Activated CD4-positive, alpha-beta memory T cell treated with anti-CD3 and anti-CD28 coated beads, Interleukin-2, amount 10 ng/mL, durations not matched to agents 7 days and 5 days (primary cell): ENCODE results near the gene TMEM209. TPM values are rescaled to one million over a fixed set of nuclear protein-coding genes. Genes with fewer than 3 reads are reported as not detected.
A peak's percentile ranks its signal among the peaks of the same experiment; 100 is the strongest.
"Not testable (repeated sequence)": the region's sequence is repeated elsewhere in the genome, so short reads cannot be mapped to it uniquely, and the experiment has no call there.

Experiments
- CTCF ChIA-PET: fragments of 350-600 bp; sonication (Branson Sonifier 250); formaldehyde crosslinking; loops from one replicate; lab custom pipeline; 2021; ENCODE audit warnings: antibody characterized with exemption, inconsistent platforms; lab: Charles Lee
- POLR2A ChIA-PET: fragments of 350-600 bp; sonication (Branson Sonifier 250); formaldehyde crosslinking; loops from one replicate; lab custom pipeline; 2021; ENCODE audit warnings: antibody characterized with exemption; lab: Charles Lee
- DNase-seq: peaks from one replicate; pipeline ENCODE4 v3.0.0-alpha.2; 2020
- H3K27ac Mint-ChIP-seq: one replicate; pipeline ENCODE4 v1.8.0; 2021; ENCODE audit warnings: mild to moderate bottlenecking, mixed read lengths
- H3K27me3 Mint-ChIP-seq: one replicate; pipeline ENCODE4 v1.8.0; 2021; ENCODE audit warnings: mixed read lengths
- H3K36me3 Mint-ChIP-seq: one replicate; pipeline ENCODE4 v1.8.0; 2021; ENCODE audit warnings: low read depth, mixed read lengths
- H3K4me1 Mint-ChIP-seq: one replicate; pipeline ENCODE4 v1.8.0; 2021; ENCODE audit warnings: mixed read lengths
- H3K4me3 Mint-ChIP-seq: one replicate; pipeline ENCODE4 v1.8.0; 2021; ENCODE audit warnings: mild to moderate bottlenecking, mixed read lengths
- H3K9me3 Mint-ChIP-seq: one replicate; pipeline ENCODE4 v1.8.0; 2021; ENCODE audit warnings: mixed read lengths
- total RNA-seq, 2 experiments: library from RNA; stranded (reverse); gene quantifications; one replicate each; pipeline ENCODE4 v1.2.3, GENCODE V29; 2021

Gene TMEM209
- total RNA-seq, 2 experiments from 2014 or later, result 35.5 to 35.7 TPM

- no peak for DNase-seq
- CTCF ChIA-PET, result interaction anchor here (0.8 kb wide), 1 partner anchor 33 kb away, joined by 3 read pairs; no protein-coding TSS in a partner anchor
- no peak overlapping the region for H3K4me3 Mint-ChIP-seq
Observed at GRCh38 chr7:130210181-130210935, 5.2 kb upstream of the TMEM209 start.

GRCh38 chr7:130208516-130208915 lies 3.3 kb upstream of the TMEM209 start:
- H3K4me1 Mint-ChIP-seq, result peaks cover 25% of the 10 kb centered on the region
- no peak for DNase-seq
- H3K9me3 Mint-ChIP-seq, result no peaks in the 10 kb centered on the region
- H3K36me3 Mint-ChIP-seq, result peaks cover 4% of the 10 kb centered on the region
- ChIA-PET CTCF (interaction anchor here (1.0 kb wide), 1 partner anchor 18 kb away, joined by 3 read pairs; no protein-coding TSS in a partner anchor), POLR2A (no interaction called here)
- no peak overlapping the region for H3K27ac Mint-ChIP-seq
- no peak overlapping the region for H3K4me3 Mint-ChIP-seq
- peaks cover 4% of the 10 kb centered on the region for H3K27me3 Mint-ChIP-seq

More at GRCh38 chr7:130210181-130210935, 5.2 kb upstream of the TMEM209 start:
- Mint-ChIP-seq H3K4me1 (peaks cover 12% of the 10 kb centered on the region), H3K27me3 (peaks cover 7% of the 10 kb centered on the region), H3K27ac (no peak overlapping the region), H3K9me3 (no peaks in the 10 kb centered on the region), H3K36me3 (no peaks in the 10 kb centered on the region)
- POLR2A ChIA-PET, result no interaction called here

DNA sequence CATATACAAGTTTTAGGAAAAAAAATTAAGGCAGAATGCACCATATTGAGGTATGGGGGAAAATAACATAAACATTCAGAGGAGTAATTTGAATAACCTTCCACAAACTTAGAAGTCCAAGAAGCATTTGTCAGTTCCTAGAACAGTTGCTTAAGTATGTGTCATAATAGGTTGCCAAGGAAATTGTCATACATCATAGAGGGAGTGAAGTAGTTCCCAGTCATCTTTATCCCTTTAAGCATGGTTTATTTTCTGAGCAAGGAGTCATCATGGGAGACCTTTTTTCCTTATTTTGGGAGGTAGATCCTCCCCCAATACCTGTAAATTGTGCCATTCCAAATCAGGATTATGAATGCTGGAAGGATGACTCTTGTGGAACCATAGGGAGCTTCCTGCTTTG lies 2.4 kb upstream of the TMEM209 start, which contains the start of gene SSMEM1:
Gene SSMEM1, plus strand, starts transcription at position 219 of the 400 bp plus-strand sequence. Its CDS starts 51 bp downstream, at position 270.
- no peak for DNase-seq
- H3K4me1 Mint-ChIP-seq, result peaks cover 30% of the 10 kb centered on the region
- H3K27ac Mint-ChIP-seq, result no peak within 1 kb of the TSS
- H3K36me3 Mint-ChIP-seq, result peaks cover 10% of the 10 kb centered on the region
- CTCF ChIA-PET, result interaction anchor here (1.0 kb wide), 1 partner anchor 19 kb away, joined by 3 read pairs; no protein-coding TSS in a partner anchor
- H3K27me3 Mint-ChIP-seq, result peaks cover 4% of the 10 kb centered on the region
- POLR2A ChIA-PET, result no interaction called here
- no peaks in the 10 kb centered on the region for H3K9me3 Mint-ChIP-seq
- no peak within 1 kb of the TSS for H3K4me3 Mint-ChIP-seq

DNA sequence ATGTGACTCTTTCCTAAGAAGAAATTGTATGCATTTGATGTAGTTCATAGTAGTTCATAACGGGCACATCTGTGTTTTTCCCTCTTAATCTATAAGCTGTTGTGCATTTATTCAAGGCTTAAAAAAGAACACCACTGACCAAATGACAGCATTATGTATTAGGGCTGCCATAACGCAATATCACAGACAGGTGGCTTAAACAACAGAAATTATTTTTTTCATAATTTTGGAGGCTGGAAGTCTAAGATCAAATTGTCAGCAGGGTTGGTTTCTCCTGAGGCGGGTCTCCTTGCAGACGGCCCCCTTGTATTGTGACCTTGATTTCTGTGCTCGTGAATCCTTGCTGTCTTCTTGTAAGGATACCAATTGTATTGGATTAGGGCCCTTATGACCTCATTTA lies 1.8 kb upstream of the TMEM209 start:
- Mint-ChIP-seq H3K9me3 (no peaks in the 10 kb centered on the region), H3K4me1 (peaks cover 33% of the 10 kb centered on the region), H3K4me3 (no peak overlapping the region), H3K27me3 (peaks cover 3% of the 10 kb centered on the region), H3K27ac (no peak overlapping the region), H3K36me3 (peaks cover 16% of the 10 kb centered on the region)
- ChIA-PET CTCF (interaction anchor here (0.7 kb wide), 1 partner anchor 355 kb away, joined by 5 read pairs; no protein-coding TSS in a partner anchor), POLR2A (interaction anchor here (0.7 kb wide), 1 partner anchor 36 kb away, joined by 3 read pairs; no protein-coding TSS in a partner anchor)
- no peak for DNase-seq

DNA sequence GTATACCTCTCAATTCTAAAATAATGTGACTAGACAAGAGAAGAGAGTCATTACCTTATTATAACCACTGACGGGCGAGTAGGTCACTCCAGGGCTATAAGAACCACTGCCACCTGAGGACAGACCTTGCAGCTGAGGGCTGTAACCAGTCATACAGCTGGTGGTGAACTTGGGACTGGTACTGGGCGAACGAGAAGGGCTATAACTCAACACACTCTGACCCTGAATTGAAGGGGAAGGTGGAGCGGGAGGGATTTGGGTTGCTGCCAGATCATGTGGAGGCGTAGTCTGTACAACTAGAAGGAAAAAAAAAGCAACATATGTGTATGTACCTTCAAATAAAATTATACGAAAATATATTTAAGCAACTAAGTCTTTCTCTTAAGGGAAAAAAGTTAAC lies 3.4 kb downstream of the TMEM209 start:
- CTCF ChIA-PET, result interaction anchor here (0.9 kb wide), 1 partner anchor 11 kb away, joined by 3 read pairs; no protein-coding TSS in a partner anchor
- H3K36me3 Mint-ChIP-seq, result peaks cover 51% of the 10 kb centered on the region

DNA sequence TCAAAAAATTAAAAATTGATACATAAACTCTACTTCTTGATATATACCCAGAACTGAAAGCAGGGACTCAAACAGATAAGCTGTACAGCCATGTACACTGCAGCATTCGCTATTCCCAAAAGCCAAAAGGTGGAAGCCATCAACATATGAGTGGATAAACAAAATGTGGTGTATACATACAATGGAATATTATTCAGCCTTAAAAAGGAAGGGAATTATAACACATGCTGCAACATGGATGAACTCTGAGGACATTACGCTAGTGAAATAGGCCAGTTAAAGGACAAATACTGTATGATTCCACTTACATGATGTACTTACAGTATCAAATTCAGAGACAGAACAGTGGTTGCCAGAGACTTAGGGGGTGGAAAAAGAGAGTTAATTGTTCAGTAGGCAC lies 8.1 kb downstream of the TMEM209 start:
- ChIA-PET POLR2A (no interaction called here), CTCF (no interaction called here)
- Mint-ChIP-seq H3K9me3 (no peaks in the 10 kb centered on the region), H3K27me3 (no peaks in the 10 kb centered on the region), H3K4me3 (no peak overlapping the region), H3K4me1 (peaks cover 16% of the 10 kb centered on the region), H3K36me3 (peaks cover 63% of the 10 kb centered on the region), H3K27ac (no peak overlapping the region)
- no peak for DNase-seq

More for the DNA sequence above, 3.4 kb downstream of the TMEM209 start:
- Mint-ChIP-seq H3K27me3 (no peaks in the 10 kb centered on the region), H3K4me3 (no peak overlapping the region), H3K9me3 (no peaks in the 10 kb centered on the region), H3K4me1 (peaks cover 43% of the 10 kb centered on the region), H3K27ac (no peak overlapping the region)
- DNase-seq, result no peak
- POLR2A ChIA-PET, result no interaction called here

- DNase-seq, result no peak
- Mint-ChIP-seq H3K27ac (no peak overlapping the region), H3K36me3 (peaks cover 63% of the 10 kb centered on the region), H3K4me3 (no peak overlapping the region), H3K27me3 (no peaks in the 10 kb centered on the region), H3K4me1 (peaks cover 12% of the 10 kb centered on the region), H3K9me3 (no peaks in the 10 kb centered on the region)
- POLR2A ChIA-PET, result no interaction called here
- CTCF ChIA-PET, result no interaction called here
Observed at GRCh38 chr7:130196476-130196875, 8.7 kb downstream of the TMEM209 start.

GRCh38 chr7:130195396-130195795 lies 9.8 kb downstream of the TMEM209 start:
- Mint-ChIP-seq H3K27ac (no peak overlapping the region), H3K9me3 (no peaks in the 10 kb centered on the region), H3K4me1 (peaks cover 7% of the 10 kb centered on the region), H3K4me3 (no peak overlapping the region), H3K27me3 (no peaks in the 10 kb centered on the region), H3K36me3 (peaks cover 64% of the 10 kb centered on the region)
- ChIA-PET POLR2A (interaction anchor here (2.4 kb wide), 1 partner anchor 10 kb away, joined by 17 read pairs; the partner anchor contains the start of gene TMEM209), CTCF (no interaction called here)
- no peak for DNase-seq

DNA sequence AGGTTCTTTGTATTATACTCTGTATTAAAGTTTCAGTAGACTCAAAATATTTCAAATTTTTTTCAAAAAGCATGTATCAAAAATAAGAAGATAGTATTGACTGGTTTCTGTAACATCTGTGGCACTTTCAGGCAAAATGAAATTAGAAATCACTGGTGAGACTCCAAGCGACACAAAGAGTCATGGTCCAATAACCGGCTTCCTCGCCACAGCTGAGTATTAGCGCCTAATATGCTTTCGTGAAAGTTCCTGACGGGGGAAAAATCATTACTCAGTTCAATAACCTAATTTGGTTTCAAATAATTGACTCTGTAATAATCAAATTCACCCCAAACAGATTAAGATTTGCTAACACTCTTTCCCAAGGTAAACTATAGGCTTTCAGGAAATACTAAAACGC lies 13.4 kb downstream of the TMEM209 start:
- H3K9me3 Mint-ChIP-seq, result no peaks in the 10 kb centered on the region
- H3K4me3 Mint-ChIP-seq, result no peak overlapping the region
- no peak overlapping the region for H3K27ac Mint-ChIP-seq
- DNase-seq, result no peak
- no peaks in the 10 kb centered on the region for H3K27me3 Mint-ChIP-seq
- peaks cover 62% of the 10 kb centered on the region for H3K36me3 Mint-ChIP-seq
- ChIA-PET POLR2A (interaction anchor here (1.7 kb wide), 1 partner anchor 13 kb away, joined by 7 read pairs; the partner anchor contains the start of gene TMEM209), CTCF (interaction anchor here (1.0 kb wide), 1 partner anchor 8 kb away, joined by 5 read pairs; no protein-coding TSS in a partner anchor)
- H3K4me1 Mint-ChIP-seq, result no peaks in the 10 kb centered on the region

DNA sequence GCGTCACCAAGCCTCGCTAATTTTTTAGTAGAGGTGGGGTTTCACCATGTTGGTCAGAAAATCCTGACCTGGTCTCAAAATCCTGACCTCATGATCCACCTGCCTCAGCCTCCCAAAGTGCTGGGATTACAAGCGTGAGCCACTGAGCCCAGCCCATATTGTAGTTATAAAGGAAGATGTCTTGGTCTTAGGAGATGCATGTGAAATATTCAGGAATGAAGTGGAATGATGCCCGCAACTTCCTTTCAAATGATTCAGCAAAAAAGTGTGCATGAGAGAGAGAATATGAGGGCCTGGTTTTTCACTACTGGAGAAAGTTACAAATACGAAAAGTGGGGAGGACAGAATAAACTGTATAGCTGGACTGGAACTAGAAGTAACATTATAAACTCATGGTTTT lies 15.9 kb downstream of the TMEM209 start:
- no peaks in the 10 kb centered on the region for H3K27me3 Mint-ChIP-seq

DNA sequence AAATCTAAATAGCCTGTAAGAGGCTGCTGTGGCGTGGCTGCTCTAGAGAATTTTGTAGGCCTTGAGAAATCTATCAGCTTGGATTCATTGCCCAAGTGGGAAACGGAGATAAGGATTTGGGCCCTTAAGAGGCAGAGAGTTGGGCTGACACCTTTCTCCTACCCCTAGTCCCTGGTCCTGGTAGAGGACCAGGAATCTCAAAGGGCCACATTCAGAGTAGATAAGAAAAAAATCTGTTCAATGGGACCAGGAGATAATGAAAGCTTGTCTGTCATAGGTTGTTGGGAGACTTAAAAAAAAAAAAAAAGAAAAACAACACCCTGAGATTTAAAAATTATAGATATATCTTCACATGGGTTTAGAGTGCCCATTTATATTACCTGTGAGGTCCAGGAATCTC lies 17.8 kb downstream of the TMEM209 start:
- no peak overlapping the region for H3K4me3 Mint-ChIP-seq
- H3K4me1 Mint-ChIP-seq, result peaks cover 15% of the 10 kb centered on the region
- H3K27ac Mint-ChIP-seq, result no peak overlapping the region
- no peak for DNase-seq
- H3K9me3 Mint-ChIP-seq, result no peaks in the 10 kb centered on the region
- peaks cover 62% of the 10 kb centered on the region for H3K36me3 Mint-ChIP-seq
- H3K27me3 Mint-ChIP-seq, result no peaks in the 10 kb centered on the region
- ChIA-PET CTCF (interaction anchor here (0.6 to 1.1 kb wide), 4 partner anchors 22 to 571 kb away, joined by 3 read pairs; no protein-coding TSS in a partner anchor), POLR2A (interaction anchor here (1.9 kb wide), 1 partner anchor 18 kb away, joined by 9 read pairs; the partner anchor contains the start of gene TMEM209)

More for the DNA sequence above, 15.9 kb downstream of the TMEM209 start:
- ChIA-PET POLR2A (no interaction called here), CTCF (no interaction called here)
- Mint-ChIP-seq H3K27ac (no peak overlapping the region), H3K36me3 (peaks cover 61% of the 10 kb centered on the region), H3K4me1 (peaks cover 3% of the 10 kb centered on the region), H3K4me3 (no peak overlapping the region), H3K9me3 (no peaks in the 10 kb centered on the region)
- DNase-seq, result no peak

DNA sequence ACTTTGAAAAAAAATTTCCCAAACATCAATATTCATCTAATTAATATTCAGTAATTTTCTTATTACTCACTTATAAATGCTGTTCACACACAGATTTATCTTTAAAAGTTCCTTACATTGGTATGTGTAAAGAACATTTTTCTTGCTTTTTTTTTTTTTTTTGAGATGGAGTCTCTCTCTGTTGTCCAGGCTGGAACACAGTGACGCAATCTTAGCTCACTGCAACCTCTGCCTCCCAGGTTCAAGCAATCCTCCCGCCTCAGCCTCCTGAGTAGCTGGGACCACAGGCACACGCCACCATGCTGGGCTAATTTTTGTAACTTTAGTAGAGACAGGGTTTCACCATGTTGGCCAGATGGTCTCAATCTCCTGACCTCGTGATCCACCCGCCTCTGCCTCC lies 20.9 kb downstream of the TMEM209 start:
- Mint-ChIP-seq H3K4me1 (peaks cover 27% of the 10 kb centered on the region), H3K36me3 (peaks cover 60% of the 10 kb centered on the region)
- ChIA-PET CTCF (interaction anchor here (1.9 kb wide), 1 partner anchor 8 kb away, joined by 5 read pairs; no protein-coding TSS in a partner anchor), POLR2A (interaction anchor here (5.0 kb wide), 1 partner anchor 21 kb away, joined by 27 read pairs; the partner anchor contains the start of gene TMEM209)
- H3K27ac Mint-ChIP-seq, H3K27me3 Mint-ChIP-seq, H3K9me3 Mint-ChIP-seq, H3K4me3 Mint-ChIP-seq, DNase-seq: not testable (repeated sequence)

DNA sequence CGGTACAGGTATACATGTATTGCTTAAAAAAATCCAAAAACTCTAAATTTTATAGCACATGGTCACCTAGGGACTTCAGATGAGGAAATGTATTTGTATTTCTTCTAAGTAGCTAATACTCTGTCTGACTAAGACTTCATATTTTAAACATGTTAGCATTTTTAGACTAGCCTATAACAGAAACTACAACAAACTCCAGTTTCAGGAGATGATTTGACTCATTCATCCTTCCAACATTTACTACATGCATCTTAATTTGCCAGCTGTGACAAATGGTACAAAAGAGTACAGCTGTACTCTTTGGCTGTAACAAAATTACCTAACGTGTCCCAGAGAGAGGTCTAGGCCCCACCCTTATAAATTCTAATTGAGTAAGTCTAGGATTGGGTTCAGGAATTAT lies 22.2 kb downstream of the TMEM209 start:
- Mint-ChIP-seq H3K36me3 (peaks cover 63% of the 10 kb centered on the region), H3K4me3 (no peak overlapping the region), H3K27me3 (no peaks in the 10 kb centered on the region), H3K9me3 (no peaks in the 10 kb centered on the region), H3K4me1 (peaks cover 27% of the 10 kb centered on the region), H3K27ac (peak overlapping the region; percentile 59)
- CTCF ChIA-PET, result interaction anchor here (0.5 to 1.9 kb wide), 3 partner anchors 9 to 23 kb away, joined by 4 to 5 read pairs (median 4); no protein-coding TSS in a partner anchor
- no peak for DNase-seq
- POLR2A ChIA-PET, result interaction anchor here (1.6 to 5.0 kb wide), 2 partner anchors 20 to 22 kb away, joined by 4 to 27 read pairs; partner anchors contain the start of gene TMEM209
